K562 (cell line): ENCODE measurements around the gene FGF11. TPM values are rescaled to one million over a fixed set of nuclear protein-coding genes. Genes with fewer than 3 reads are reported as not detected.

Source experiments
- CBX5 ChIP-seq: IDR thresholded peaks from 2 replicates; pipeline ENCODE4 v1.6.1; 2014; ENCODE audit warnings: low read depth, borderline replicate concordance
- CREM ChIP-seq: IDR thresholded peaks from 2 replicates; pipeline ENCODE4 v1.6.1; 2014; ENCODE audit warnings: antibody characterized with exemption, low read depth
- ELF1 ChIP-seq: fragments of 200-800 bp; sonication (Bioruptor generic); IDR thresholded peaks from 2 replicates; pipeline ENCODE4 v1.6.1; 2016; ENCODE audit warnings: missing genetic modification characterization, missing compliant biosample characterization
- L3MBTL2 ChIP-seq: fragments of 450-650 bp; IDR thresholded peaks from 2 replicates; pipeline ENCODE4 v1.6.1; 2016; ENCODE audit warnings: mild to moderate bottlenecking, moderate library complexity
- LARP7 ChIP-seq: fragments of 450-650 bp; IDR thresholded peaks from 2 replicates; pipeline ENCODE4 v1.6.1; 2016
- POLR2G ChIP-seq: fragments of 200-400 bp; formaldehyde crosslinking; IDR thresholded peaks from 2 replicates; pipeline ENCODE4 v1.6.1; 2017; ENCODE audit warnings: low read depth, mild to moderate bottlenecking, antibody characterized with exemption, low read length, moderate library complexity
- PTRF ChIP-seq: fragments of 450-650 bp; IDR thresholded peaks from 2 replicates; pipeline ENCODE4 v1.6.1; 2016; ENCODE audit warnings: mild to moderate bottlenecking, missing genetic modification characterization, missing compliant biosample characterization
- RAD21 ChIP-seq, 2 experiments: fragments of 250-450 bp in 1 of 2; fragments of 450-650 bp in 1 of 2; sonication (Bioruptor Pico) in 1 of 2; formaldehyde crosslinking in 1 of 2; IDR thresholded peaks in 1 of 2; conservative IDR thresholded peaks in 1 of 2; 2 replicates each; pipeline versions ENCODE4 v1.4.0 to v1.8.0; 2020 to 2022; ENCODE audit warnings: mild to moderate bottlenecking in 2 of 2, moderate library complexity in 1 of 2
- SIRT6 ChIP-seq: IDR thresholded peaks from one replicate; pipeline ENCODE4 v1.6.1; 2012; ENCODE audit warnings: low read depth, mild to moderate bottlenecking, control low read depth, inconsistent platforms, low read length, moderate library complexity
- SP1 ChIP-seq: sonication (generic); formaldehyde crosslinking; IDR thresholded peaks from 2 replicates; pipeline ENCODE4 v1.8.1; 2022; ENCODE audit warnings: mild to moderate bottlenecking, missing genetic modification reagents
- ZFX ChIP-seq: sonication (generic); formaldehyde crosslinking; IDR thresholded peaks from 2 replicates; pipeline ENCODE4 v1.8.0; 2022; ENCODE audit warnings: mild to moderate bottlenecking, missing genetic modification reagents, moderate library complexity
- ZNF12 ChIP-seq: sonication (generic); formaldehyde crosslinking; IDR thresholded peaks from 2 replicates; pipeline ENCODE4 v1.4.0; 2020; ENCODE audit warnings: mild to moderate bottlenecking, missing genetic modification reagents
- ZNF124 ChIP-seq: sonication (generic); formaldehyde crosslinking; IDR thresholded peaks from 2 replicates; pipeline ENCODE4 v1.8.1; 2022; ENCODE audit warnings: missing genetic modification reagents
- polyA plus RNA-seq, 8 experiments: library from polyadenylated mRNA; depleted of rRNA in 4 of 8; stranded (reverse) in 5 of 8; unstranded in 3 of 8; fragments of >200 nt; fragmentation: Nextera tagmentation in 2 of 8; fragmentation: Illumina TruSeq in 1 of 8; extraction: Ambion mirVana in 2 of 8; extraction: Trizol in 1 of 8; gene quantifications; 2 replicates each; pipeline versions ENCODE4 v1.2.1 to v1.2.3, GENCODE V29; 2011 to 2014; ENCODE audit warnings: inconsistent platforms in 1 of 8, missing spikeins in 1 of 8
- total RNA-seq, 7 experiments: library from RNA; depleted of rRNA in 6 of 7; stranded (reverse); fragments of >200 nt in 6 of 7; fragmentation: Illumina TruSeq in 2 of 7; extraction: Trizol in 2 of 7; gene quantifications; 2 replicates each; pipeline versions ENCODE4 v1.2.1 to v1.2.3, GENCODE V29; 2011 to 2021; ENCODE audit warnings: low replicate concordance in 1 of 7
- TF ChIP-seq, protein P1 (sequence below), 2 experiments: fragments of 450-650 bp; formaldehyde crosslinking in 1 of 2; IDR thresholded peaks; 2 replicates each; pipeline versions ENCODE4 v1.4.0 to v1.6.1; 2014 to 2020; ENCODE audit warnings: mild to moderate bottlenecking in 2 of 2, borderline replicate concordance in 1 of 2, low read depth in 1 of 2
- TF ChIP-seq, protein P2 (sequence below), 3 experiments: IDR thresholded peaks in 2 of 3; conservative IDR thresholded peaks in 1 of 3; 2 replicates each; pipeline ENCODE4 v1.5.1; 2011 to 2012; ENCODE audit warnings: low read length in 3 of 3, mild to moderate bottlenecking in 3 of 3, control low read depth in 2 of 3, improper control_type of control experiment in 1 of 3, inconsistent platforms in 1 of 3, low read depth in 1 of 3, mixed read lengths in 1 of 3, moderate library complexity in 1 of 3; ENCODE audit not compliant: insufficient read depth in 2 of 3
- TF ChIP-seq, protein P3 (sequence below): sonication (generic); formaldehyde crosslinking; IDR thresholded peaks from 2 replicates; pipeline ENCODE4 v1.5.0; 2020; ENCODE audit warnings: missing genetic modification reagents

FGF11 gene
- total and polyA plus RNA-seq, 9 of the 15 experiments (the other 6 are each of a cell fraction or from before 2014, with no cell fraction given), result 1.2 to 7.5 (median 3.0) TPM

DNA sequence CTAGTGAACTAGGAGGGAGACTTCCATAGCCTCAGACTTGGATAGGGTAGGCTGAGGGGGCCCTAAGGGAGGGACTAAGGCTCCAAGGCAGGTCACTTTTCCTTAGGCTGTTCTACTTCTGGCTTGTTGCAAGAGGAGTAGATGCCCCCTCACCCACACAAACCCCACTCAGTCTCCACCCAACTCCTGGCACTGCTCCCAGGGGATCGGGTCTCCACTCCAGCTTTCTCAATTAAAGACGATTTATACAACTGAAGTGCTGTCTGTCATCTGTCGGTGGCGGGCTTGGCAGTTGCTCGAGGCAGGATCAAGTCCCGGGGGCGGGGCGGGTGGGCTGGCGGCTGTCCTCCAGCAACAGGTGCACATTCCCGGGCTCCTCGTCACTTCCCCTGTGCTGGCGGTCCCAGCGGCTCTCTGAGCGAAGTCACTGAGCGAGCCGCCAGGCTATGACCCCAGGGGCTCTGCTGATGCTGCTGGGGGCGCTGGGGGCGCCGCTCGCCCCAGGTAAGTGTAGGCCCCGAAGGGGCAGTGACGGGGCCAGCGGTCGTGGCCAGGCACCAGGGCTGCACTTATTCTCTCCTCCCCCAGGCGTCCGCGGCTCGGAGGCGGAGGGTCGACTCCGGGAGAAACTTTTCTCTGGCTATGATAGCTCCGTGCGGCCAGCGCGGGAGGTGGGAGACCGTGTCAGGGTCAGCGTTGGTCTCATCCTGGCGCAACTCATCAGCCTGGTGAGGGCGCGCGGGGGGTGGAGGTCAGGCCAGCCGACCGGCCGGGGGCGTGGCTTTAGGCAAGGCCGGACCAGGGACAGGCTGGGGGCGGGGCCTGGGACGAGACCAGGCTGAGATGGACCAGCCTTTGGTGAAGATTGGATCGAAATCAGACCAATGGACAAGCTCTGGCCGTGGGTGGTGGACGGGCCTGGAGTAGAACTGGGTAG is 5.6 kb downstream of the FGF11 start, which contains the start of gene CHRNB1 (continued):
- TF ChIP-seq SP1 (CRISPR knock-in tag), result 0 out of 2 replicates have a peak, but pooled peaks have one; percentile 32
- TF ChIP-seq, protein P1, sequence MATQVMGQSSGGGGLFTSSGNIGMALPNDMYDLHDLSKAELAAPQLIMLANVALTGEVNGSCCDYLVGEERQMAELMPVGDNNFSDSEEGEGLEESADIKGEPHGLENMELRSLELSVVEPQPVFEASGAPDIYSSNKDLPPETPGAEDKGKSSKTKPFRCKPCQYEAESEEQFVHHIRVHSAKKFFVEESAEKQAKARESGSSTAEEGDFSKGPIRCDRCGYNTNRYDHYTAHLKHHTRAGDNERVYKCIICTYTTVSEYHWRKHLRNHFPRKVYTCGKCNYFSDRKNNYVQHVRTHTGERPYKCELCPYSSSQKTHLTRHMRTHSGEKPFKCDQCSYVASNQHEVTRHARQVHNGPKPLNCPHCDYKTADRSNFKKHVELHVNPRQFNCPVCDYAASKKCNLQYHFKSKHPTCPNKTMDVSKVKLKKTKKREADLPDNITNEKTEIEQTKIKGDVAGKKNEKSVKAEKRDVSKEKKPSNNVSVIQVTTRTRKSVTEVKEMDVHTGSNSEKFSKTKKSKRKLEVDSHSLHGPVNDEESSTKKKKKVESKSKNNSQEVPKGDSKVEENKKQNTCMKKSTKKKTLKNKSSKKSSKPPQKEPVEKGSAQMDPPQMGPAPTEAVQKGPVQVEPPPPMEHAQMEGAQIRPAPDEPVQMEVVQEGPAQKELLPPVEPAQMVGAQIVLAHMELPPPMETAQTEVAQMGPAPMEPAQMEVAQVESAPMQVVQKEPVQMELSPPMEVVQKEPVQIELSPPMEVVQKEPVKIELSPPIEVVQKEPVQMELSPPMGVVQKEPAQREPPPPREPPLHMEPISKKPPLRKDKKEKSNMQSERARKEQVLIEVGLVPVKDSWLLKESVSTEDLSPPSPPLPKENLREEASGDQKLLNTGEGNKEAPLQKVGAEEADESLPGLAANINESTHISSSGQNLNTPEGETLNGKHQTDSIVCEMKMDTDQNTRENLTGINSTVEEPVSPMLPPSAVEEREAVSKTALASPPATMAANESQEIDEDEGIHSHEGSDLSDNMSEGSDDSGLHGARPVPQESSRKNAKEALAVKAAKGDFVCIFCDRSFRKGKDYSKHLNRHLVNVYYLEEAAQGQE (IDR thresholded peaks at IDR 0.05; ENCODE audit: borderline replicate concordance), result 0 out of 2 replicates have a peak, but pooled peaks have one; percentile 34
- TF ChIP-seq, protein P1 (CRISPR knock-in tag; IDR thresholded peaks at IDR 0.05; ENCODE audit: low read depth), result no peak
- TF ChIP-seq ELF1 (tag), result no peak
- TF ChIP-seq ZNF124 (CRISPR knock-in tag), result no peak
- 0 out of 2 replicates have a peak, but pooled peaks have one; percentile 10 for TF ChIP-seq L3MBTL2
- no peak for TF ChIP-seq PTRF
- TF ChIP-seq ZFX, result peak; percentile 35
- no peak for TF ChIP-seq CBX5
- no peak for TF ChIP-seq SIRT6
- TF ChIP-seq, protein P2, sequence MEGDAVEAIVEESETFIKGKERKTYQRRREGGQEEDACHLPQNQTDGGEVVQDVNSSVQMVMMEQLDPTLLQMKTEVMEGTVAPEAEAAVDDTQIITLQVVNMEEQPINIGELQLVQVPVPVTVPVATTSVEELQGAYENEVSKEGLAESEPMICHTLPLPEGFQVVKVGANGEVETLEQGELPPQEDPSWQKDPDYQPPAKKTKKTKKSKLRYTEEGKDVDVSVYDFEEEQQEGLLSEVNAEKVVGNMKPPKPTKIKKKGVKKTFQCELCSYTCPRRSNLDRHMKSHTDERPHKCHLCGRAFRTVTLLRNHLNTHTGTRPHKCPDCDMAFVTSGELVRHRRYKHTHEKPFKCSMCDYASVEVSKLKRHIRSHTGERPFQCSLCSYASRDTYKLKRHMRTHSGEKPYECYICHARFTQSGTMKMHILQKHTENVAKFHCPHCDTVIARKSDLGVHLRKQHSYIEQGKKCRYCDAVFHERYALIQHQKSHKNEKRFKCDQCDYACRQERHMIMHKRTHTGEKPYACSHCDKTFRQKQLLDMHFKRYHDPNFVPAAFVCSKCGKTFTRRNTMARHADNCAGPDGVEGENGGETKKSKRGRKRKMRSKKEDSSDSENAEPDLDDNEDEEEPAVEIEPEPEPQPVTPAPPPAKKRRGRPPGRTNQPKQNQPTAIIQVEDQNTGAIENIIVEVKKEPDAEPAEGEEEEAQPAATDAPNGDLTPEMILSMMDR (IDR thresholded peaks at IDR 0.05 in 2 of 3, conservative IDR thresholded peaks at IDR 0.05 in 1 of 3; ENCODE audit: insufficient read depth in 2 of 3, low read depth in 1 of 3, low read length in 3 of 3), result peak in 2 of 3 experiments; percentile 10 to 16; a peak in 1 of 6 replicates
- TF ChIP-seq ZNF12 (CRISPR knock-in tag), result no peak
- peak; percentile 72 for TF ChIP-seq POLR2G
- TF ChIP-seq CREM, result 0 out of 2 replicates have a peak, but pooled peaks have one; percentile 11
- TF ChIP-seq RAD21 (CRISPR knock-in tag; conservative IDR thresholded peaks at IDR 0.05 in 1 of 2, IDR thresholded peaks at IDR 0.05 in 1 of 2), result peak in 1 of 2 experiments; percentile 15; a peak in 1 of 4 replicates
- TF ChIP-seq LARP7, result no peak
- TF ChIP-seq, protein P3, sequence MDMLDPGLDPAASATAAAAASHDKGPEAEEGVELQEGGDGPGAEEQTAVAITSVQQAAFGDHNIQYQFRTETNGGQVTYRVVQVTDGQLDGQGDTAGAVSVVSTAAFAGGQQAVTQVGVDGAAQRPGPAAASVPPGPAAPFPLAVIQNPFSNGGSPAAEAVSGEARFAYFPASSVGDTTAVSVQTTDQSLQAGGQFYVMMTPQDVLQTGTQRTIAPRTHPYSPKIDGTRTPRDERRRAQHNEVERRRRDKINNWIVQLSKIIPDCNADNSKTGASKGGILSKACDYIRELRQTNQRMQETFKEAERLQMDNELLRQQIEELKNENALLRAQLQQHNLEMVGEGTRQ (CRISPR knock-in tag), result no peak
